CD14-positive monocyte (primary cell): Measurements from ENCODE around the gene ARHGAP15. TPM values are rescaled to one million over a fixed set of nuclear protein-coding genes. Genes with fewer than 3 reads are reported as not detected.

Experiments
- DNase-seq, 3 donors: peaks; one replicate each; pipeline ENCODE4 v3.0.0-alpha.2; 2011 to 2022
- H2AFZ ChIP-seq: 2 replicates; pipeline ENCODE4 v1.6.0; 2012; ENCODE audit warnings: mild to moderate bottlenecking, low read depth, low read length, inconsistent platforms; ENCODE audit not compliant: insufficient read depth, poor library complexity, severe bottlenecking
- H3K27ac ChIP-seq, 2 donors: 1 replicate in 1 of 2; 2 replicates in 1 of 2; pipeline ENCODE4 v1.5.1; 2012 to 2013; ENCODE audit warnings: low read length in 2 of 2, control low read depth in 1 of 2, inconsistent platforms in 1 of 2, low read depth in 1 of 2, mild to moderate bottlenecking in 1 of 2
- H3K27me3 ChIP-seq, 2 donors: one replicate each; pipeline versions ENCODE4 v1.6.0 to v1.6.1; 2011 to 2013; ENCODE audit warnings: low read length in 2 of 2; ENCODE audit not compliant: control insufficient read depth in 2 of 2, insufficient read depth in 2 of 2
- H3K36me3 ChIP-seq, 2 donors: replicated peaks in 1 of 2; 1 replicate in 1 of 2; 2 replicates in 1 of 2; pipeline versions ENCODE4 v1.5.1 to v1.6.1; 2012 to 2013; ENCODE audit warnings: low read length in 2 of 2, control low read depth in 1 of 2, inconsistent platforms in 1 of 2, mild to moderate bottlenecking in 1 of 2; ENCODE audit not compliant: insufficient read depth in 2 of 2, control insufficient read depth in 1 of 2
- H3K4me1 ChIP-seq, 2 donors: 1 replicate in 1 of 2; 2 replicates in 1 of 2; pipeline versions ENCODE4 v1.5.1 to v1.6.1; 2012 to 2013; ENCODE audit warnings: low read length in 2 of 2, control low read depth in 1 of 2, inconsistent platforms in 1 of 2, mild to moderate bottlenecking in 1 of 2, moderate library complexity in 1 of 2; ENCODE audit not compliant: insufficient read depth in 2 of 2, control insufficient read depth in 1 of 2
- H3K4me2 ChIP-seq: replicated peaks from 2 replicates; pipeline ENCODE3; 2012; ENCODE audit warnings: low read length, moderate library complexity, mild to moderate bottlenecking; ENCODE audit not compliant: poor library complexity, severe bottlenecking; ENCODE audit errors: extremely low read depth
- H3K4me3 ChIP-seq, 3 experiments: fragments of 200-600 bp in 1 of 3; sonication (generic) in 1 of 3; replicated peaks in 1 of 3; 1 replicate in 2 of 3; 2 replicates in 1 of 3; pipeline ENCODE4 v1.5.1; 2011 to 2013; ENCODE audit warnings: low read length in 3 of 3, mild to moderate bottlenecking in 3 of 3, control low read depth in 2 of 3, low read depth in 2 of 3, inconsistent platforms in 1 of 3, moderate library complexity in 1 of 3
- H3K79me2 ChIP-seq: 2 replicates; pipeline ENCODE4 v1.6.0; 2012; ENCODE audit warnings: mild to moderate bottlenecking, control low read depth, inconsistent platforms, low read length, moderate library complexity; ENCODE audit not compliant: insufficient read depth
- H3K9ac ChIP-seq: 2 replicates; pipeline ENCODE4 v1.6.0; 2017; ENCODE audit warnings: low read length, mild to moderate bottlenecking; ENCODE audit not compliant: insufficient read depth, poor library complexity, severe bottlenecking
- H3K9me3 ChIP-seq, 2 donors: replicated peaks in 1 of 2; 1 replicate in 1 of 2; 2 replicates in 1 of 2; pipeline versions ENCODE4 v1.5.1 to v1.6.1; 2012 to 2013; ENCODE audit warnings: low read length in 2 of 2, control low read depth in 1 of 2; ENCODE audit not compliant: control insufficient read depth in 1 of 2, insufficient read depth in 1 of 2
- H4K20me1 ChIP-seq: 2 replicates; pipeline ENCODE4 v1.6.0; 2012; ENCODE audit warnings: mild to moderate bottlenecking, low read length, control low read depth, moderate library complexity; ENCODE audit not compliant: insufficient read depth
- H3K27ac Mint-ChIP-seq, 7 donors: one replicate each; pipeline ENCODE4 v1.8.0; 2020; ENCODE audit warnings: mild to moderate bottlenecking in 7 of 7, mixed read lengths in 7 of 7, moderate library complexity in 6 of 7, inconsistent platforms in 2 of 7
- H3K27me3 Mint-ChIP-seq, 3 donors: one replicate each; pipeline ENCODE4 v1.8.0; 2021 to 2022; ENCODE audit warnings: low read depth in 3 of 3, mild to moderate bottlenecking in 3 of 3, mixed read lengths in 3 of 3, moderate library complexity in 3 of 3, inconsistent platforms in 1 of 3
- H3K36me3 Mint-ChIP-seq, 2 donors: one replicate each; pipeline ENCODE4 v1.8.0; 2020; ENCODE audit warnings: mixed read lengths in 2 of 2, inconsistent platforms in 1 of 2, mild to moderate bottlenecking in 1 of 2
- H3K4me1 Mint-ChIP-seq: one replicate; pipeline ENCODE4 v1.8.0; 2020; ENCODE audit warnings: mild to moderate bottlenecking, mixed read lengths
- H3K4me3 Mint-ChIP-seq, 2 donors: one replicate each; pipeline ENCODE4 v1.8.0; 2020; ENCODE audit warnings: mild to moderate bottlenecking in 2 of 2, mixed read lengths in 2 of 2, moderate library complexity in 1 of 2
- H3K9me3 Mint-ChIP-seq, 7 donors: one replicate each; pipeline ENCODE4 v1.8.0; 2020 to 2022; ENCODE audit warnings: mixed read lengths in 7 of 7, mild to moderate bottlenecking in 6 of 7, moderate library complexity in 6 of 7, inconsistent platforms in 2 of 7
- CTCF ChIP-seq: fragments of 200-600 bp; IDR thresholded peaks from one replicate; pipeline ENCODE4 v1.8.0; 2022; ENCODE audit warnings: antibody characterized with exemption, mild to moderate bottlenecking
- WGBS: methylation state at CpG from one replicate; pipeline ENCODE4 v1.1.5; 2013; ENCODE audit warnings: missing lambda C conversion rate; ENCODE audit not compliant: insufficient coverage; 5-methylcytosine and 5-hydroxymethylcytosine counted together
- intact Hi-C, 2 donors: fragments of 100-400 bp; cut with micrococcal nuclease; formaldehyde crosslinking; loops; one replicate each; pipeline versions ENCODE4 v1.15.0 to v1.15.1; 2023
- polyA plus RNA-seq, 3 donors: library from polyadenylated mRNA; depleted of rRNA in 1 of 3; unstranded in 2 of 3; stranded (reverse) in 1 of 3; fragments of 300-500 nt in 2 of 3; fragments of >200 nt in 1 of 3; fragmentation: Illumina TruSeq in 2 of 3; gene quantifications; 1 replicate in 2 of 3; 2 replicates in 1 of 3; pipeline ENCODE4 v1.2.3, GENCODE V29; 2012 to 2021

The ARHGAP15 gene
- polyA plus RNA-seq, 3 donors = 35.4 to 50.9 (median 50.7) TPM

- H3K27me3 Mint-ChIP-seq = no peaks in the 10 kb centered on the region
- Histone ChIP-seq H3K36me3 (peaks cover 2 to 8% of the 10 kb centered on the region in 2 donors), H2AFZ (no peak overlapping the region), H3K4me1 (no peaks in the 10 kb centered on the region), H3K4me2 (no peak overlapping the region), H3K79me2 (no peaks in the 10 kb centered on the region), H4K20me1 (no peaks in the 10 kb centered on the region), H3K27me3 (no peaks in the 10 kb centered on the region), H3K4me3 (no peak overlapping the region), H3K9me3 (no peaks in the 10 kb centered on the region), H3K9ac (no peak overlapping the region), H3K27ac (no peak overlapping the region)
- peaks cover 0 to 1% (median 0%) of the 10 kb centered on the region in 7 donors for H3K9me3 Mint-ChIP-seq
- no peak for TF ChIP-seq CTCF
- no peak for DNase-seq
- no peak overlapping the region for H3K4me3 Mint-ChIP-seq
- H3K27ac Mint-ChIP-seq = no peak overlapping the region
- H3K36me3 Mint-ChIP-seq = peaks cover 11 to 15% of the 10 kb centered on the region in 2 donors
- peaks cover 2% of the 10 kb centered on the region for H3K4me1 Mint-ChIP-seq
- intact Hi-C loops = no loop called here
Observed at GRCh38 chr2:143300536-143300935, 171.3 kb downstream of the ARHGAP15 start.

- WGBS = 83% methylated on average over 1 of the region's 2 CpGs
- Mint-ChIP-seq H3K9me3 (peaks cover 0 to 2% (median 0%) of the 10 kb centered on the region in 7 donors), H3K27me3 (no peaks in the 10 kb centered on the region), H3K36me3 (peaks cover 3 to 4% of the 10 kb centered on the region in 2 donors), H3K4me3 (no peak overlapping the region), H3K27ac (no peak overlapping the region), H3K4me1 (peaks cover 2% of the 10 kb centered on the region)
- Histone ChIP-seq H3K27ac (no peak overlapping the region), H3K4me2 (no peak overlapping the region), H3K36me3 (no peaks in the 10 kb centered on the region), H3K4me1 (no peaks in the 10 kb centered on the region), H3K79me2 (no peaks in the 10 kb centered on the region), H3K4me3 (no peak overlapping the region), H3K9ac (no peak overlapping the region), H2AFZ (no peak overlapping the region), H4K20me1 (no peaks in the 10 kb centered on the region), H3K27me3 (no peaks in the 10 kb centered on the region), H3K9me3 (no peaks in the 10 kb centered on the region)
- TF ChIP-seq CTCF = no peak
- no peak for DNase-seq
- intact Hi-C loops = no loop called here
Observed at GRCh38 chr2:143311426-143311825, 182.2 kb downstream of the ARHGAP15 start.
